Esophagus squamous epithelium (tissue), 5 donors: Measurements from ENCODE around the gene ATP9B. TPM values are rescaled to one million over a fixed set of nuclear protein-coding genes. Genes with fewer than 3 reads are reported as not detected.

Source experiments
- DNase-seq: peaks from one replicate; lab custom pipeline; 2025; lab: John Stamatoyannopoulos, UW
- H3K27ac ChIP-seq, 4 donors: fragments of 200-600 bp; sonication (generic); one replicate each; pipeline ENCODE4 v1.5.1; 2016 to 2019; ENCODE audit warnings: mild to moderate bottlenecking in 1 of 4
- H3K27me3 ChIP-seq, 4 donors: fragments of 200-600 bp; sonication (generic); 1 replicate in 3 of 4; 2 replicates in 1 of 4; pipeline versions ENCODE4 v1.5.1 to v1.6.0; 2017 to 2021; ENCODE audit warnings: antibody characterized with exemption in 1 of 4
- H3K36me3 ChIP-seq, 3 donors: fragments of 200-600 bp; sonication (generic); one replicate each; pipeline ENCODE4 v1.5.1; 2016 to 2019
- H3K4me1 ChIP-seq, 3 donors: fragments of 200-600 bp; sonication (generic); one replicate each; pipeline ENCODE4 v1.5.1; 2017 to 2019
- H3K4me3 ChIP-seq, 4 donors: fragments of 200-600 bp; sonication (generic); 1 replicate in 3 of 4; 2 replicates in 1 of 4; pipeline ENCODE4 v1.5.1; 2016 to 2019; ENCODE audit warnings: mild to moderate bottlenecking in 2 of 4, moderate library complexity in 1 of 4
- H3K9me3 ChIP-seq, 3 donors: fragments of 200-600 bp; sonication (generic); one replicate each; pipeline ENCODE4 v1.5.1; 2016 to 2019
- CTCF ChIP-seq, 6 experiments: fragments of 450-650 bp in 4 of 6; fragments of 200-600 bp in 2 of 6; sonication (generic) in 2 of 6; IDR thresholded peaks; one replicate each; pipeline ENCODE4 v1.5.1; 2016 to 2019; ENCODE audit warnings: antibody characterized with exemption in 6 of 6, mild to moderate bottlenecking in 4 of 6, moderate library complexity in 4 of 6
- POLR2A ChIP-seq, 4 donors: fragments of 450-650 bp; IDR thresholded peaks; one replicate each; pipeline ENCODE4 v1.6.1; 2017; ENCODE audit warnings: antibody characterized with exemption in 4 of 4, mild to moderate bottlenecking in 4 of 4, moderate library complexity in 3 of 4
- WGBS, 2 donors: methylation state at CpG; one replicate each; pipeline ENCODE4 v1.1.5; 2018; 5-methylcytosine and 5-hydroxymethylcytosine counted together
- intact Hi-C: fragments of 100-400 bp; cut with DNase I; formaldehyde crosslinking; loops from one replicate; pipeline ENCODE4 v1.15.0; 2022
- total RNA-seq, 4 donors: library from RNA; depleted of rRNA; stranded (reverse); fragments of >200 nt; gene quantifications; one replicate each; pipeline ENCODE4 v1.1.0, GENCODE V29; 2016
- donor health status: DM: yes; HTN: yes; CAD: no.

ATP9B gene
- total RNA-seq, 4 donors from 2014 or later, result 12.9 to 46.7 (median 22.0) TPM

- intact Hi-C loops, result no loop called here
- H3K27me3 ChIP-seq, result no peaks in the 10 kb centered on the region
- DNase-seq, result no peak
- H3K4me3 ChIP-seq, result no peak overlapping the region
- H3K36me3 ChIP-seq, result peaks cover 0 to 25% (median 0%) of the 10 kb centered on the region in 3 donors
- no peaks in the 10 kb centered on the region for H3K9me3 ChIP-seq
- TF ChIP-seq POLR2A (IDR thresholded peaks at IDR 0.05), result no peak
- TF ChIP-seq CTCF (IDR thresholded peaks at IDR 0.05), result no peak
- 92 to 98% methylated on average over 5 of the region's 5 CpGs for WGBS, 2 donors
- H3K27ac ChIP-seq, result no peak overlapping the region
- peaks cover 0 to 2% (median 0%) of the 10 kb centered on the region in 3 donors for H3K4me1 ChIP-seq
Measured at GRCh38 chr18:79102886-79103285, 33.7 kb downstream of the ATP9B start.

GRCh38 chr18:79104137-79104536 is 34.9 kb downstream of the ATP9B start:
- Histone ChIP-seq H3K9me3 (no peaks in the 10 kb centered on the region), H3K4me3 (no peak overlapping the region), H3K27me3 (no peaks in the 10 kb centered on the region), H3K36me3 (peaks cover 0 to 18% (median 0%) of the 10 kb centered on the region in 3 donors), H3K27ac (no peak overlapping the region), H3K4me1 (peaks cover 0 to 15% (median 0%) of the 10 kb centered on the region in 3 donors)
- TF ChIP-seq CTCF (IDR thresholded peaks at IDR 0.05) (no peak), POLR2A (IDR thresholded peaks at IDR 0.05) (no peak)
- WGBS, 2 donors, result 75 to 89% methylated on average over 2 of the region's 2 CpGs
- intact Hi-C loops, result no loop called here
- DNase-seq, result no peak

GRCh38 chr18:79105455-79105854 is 36.3 kb downstream of the ATP9B start:
- 88 to 92% methylated on average over 6 of the region's 6 CpGs for WGBS, 2 donors
- intact Hi-C loops, result no loop called here
- no peaks in the 10 kb centered on the region for H3K9me3 ChIP-seq

GRCh38 chr18:79106084-79106483 is 36.9 kb downstream of the ATP9B start:
- TF ChIP-seq CTCF (IDR thresholded peaks at IDR 0.05) (no peak), POLR2A (IDR thresholded peaks at IDR 0.05) (no peak)
- DNase-seq, result no peak
- Histone ChIP-seq H3K27me3 (no peaks in the 10 kb centered on the region), H3K4me3 (no peak overlapping the region), H3K27ac (no peak overlapping the region), H3K36me3 (no peaks in the 10 kb centered on the region), H3K9me3 (no peaks in the 10 kb centered on the region), H3K4me1 (peaks cover 0 to 15% (median 0%) of the 10 kb centered on the region in 3 donors)
- WGBS, 2 donors, result 87 to 92% methylated on average over 5 of the region's 5 CpGs
- intact Hi-C loops, result no loop called here

More at GRCh38 chr18:79105455-79105854, 36.3 kb downstream of the ATP9B start:
- H3K27me3 ChIP-seq, result no peaks in the 10 kb centered on the region
- H3K4me1 ChIP-seq, result peaks cover 0 to 15% (median 0%) of the 10 kb centered on the region in 3 donors
- no peak overlapping the region for H3K27ac ChIP-seq
- TF ChIP-seq CTCF (IDR thresholded peaks at IDR 0.05) (no peak), POLR2A (IDR thresholded peaks at IDR 0.05) (no peak)
- no peak overlapping the region for H3K4me3 ChIP-seq
- H3K36me3 ChIP-seq, result peaks cover 0 to 6% (median 0%) of the 10 kb centered on the region in 3 donors
- DNase-seq, result no peak

- H3K4me3 ChIP-seq, result no peak overlapping the region
- DNase-seq, result no peak
- WGBS, 2 donors, result 91 to 92% methylated on average over 3 to 4 of the region's 4 CpGs
- H3K27ac ChIP-seq, result no peak overlapping the region
- TF ChIP-seq POLR2A (IDR thresholded peaks at IDR 0.05) (no peak), CTCF (IDR thresholded peaks at IDR 0.05) (no peak)
- intact Hi-C loops, result no loop called here
- H3K36me3 ChIP-seq, result no peaks in the 10 kb centered on the region
- H3K27me3 ChIP-seq, result no peaks in the 10 kb centered on the region
- peaks cover 0 to 15% (median 0%) of the 10 kb centered on the region in 3 donors for H3K4me1 ChIP-seq
- H3K9me3 ChIP-seq, result no peaks in the 10 kb centered on the region
Measured at GRCh38 chr18:79107886-79108285, 38.7 kb downstream of the ATP9B start.
